Astrocyte (in vitro differentiated cells and primary cell): ENCODE results near the gene BTRC. TPM values are rescaled to one million over a fixed set of nuclear protein-coding genes. Genes with fewer than 3 reads are reported as not detected.

Source experiments
- DNase-seq: peaks from one replicate; pipeline ENCODE4 v3.0.0-alpha.2; 2010; ENCODE audit warnings: low read depth
- FAIRE-seq: peaks from 2 replicates; lab custom pipeline; 2011; peaks lifted over from hg19 to GRCh38; lab: Jason Lieb, UNC
- H2AFZ ChIP-seq: 2 replicates; pipeline ENCODE4 v1.6.0; 2012; ENCODE audit warnings: low read depth, low read length, inconsistent platforms
- H3K27ac ChIP-seq: 2 replicates; pipeline ENCODE4 v1.5.1; 2011; ENCODE audit warnings: low read depth, low read length, inconsistent platforms
- H3K27me3 ChIP-seq: 2 replicates; pipeline ENCODE4 v1.6.0; 2011; ENCODE audit warnings: low read length, inconsistent platforms; ENCODE audit not compliant: insufficient read depth
- H3K36me3 ChIP-seq: 2 replicates; pipeline ENCODE4 v1.5.1; 2011; ENCODE audit warnings: low read length, inconsistent platforms; ENCODE audit not compliant: insufficient read depth
- H3K4me1 ChIP-seq: 2 replicates; pipeline ENCODE4 v1.5.1; 2011; ENCODE audit warnings: low read length, inconsistent platforms; ENCODE audit not compliant: insufficient read depth
- H3K4me2 ChIP-seq: 2 replicates; pipeline ENCODE4 v1.6.0; 2012; ENCODE audit warnings: low read length, inconsistent platforms
- H3K4me3 ChIP-seq: 2 replicates; pipeline ENCODE4 v1.5.1; 2011; ENCODE audit warnings: low read depth, mild to moderate bottlenecking, low read length, inconsistent platforms; ENCODE audit not compliant: insufficient read depth
- H3K79me2 ChIP-seq: 2 replicates; pipeline ENCODE4 v1.6.0; 2012; ENCODE audit warnings: mild to moderate bottlenecking, low read length, inconsistent platforms; ENCODE audit not compliant: insufficient read depth
- H3K9ac ChIP-seq: 2 replicates; pipeline ENCODE4 v1.6.0; 2012; ENCODE audit warnings: mild to moderate bottlenecking, low read length, inconsistent platforms
- H3K9me3 ChIP-seq: 2 replicates; pipeline ENCODE4 v1.5.1; 2012; ENCODE audit warnings: low read depth, mild to moderate bottlenecking, low read length, inconsistent platforms; ENCODE audit not compliant: insufficient read depth
- H4K20me1 ChIP-seq: 2 replicates; pipeline ENCODE4 v1.6.0; 2012; ENCODE audit warnings: low read length, inconsistent platforms; ENCODE audit not compliant: insufficient read depth
- H3K27ac Mint-ChIP-seq: one replicate; pipeline ENCODE4 v1.8.0; 2021; ENCODE audit warnings: mild to moderate bottlenecking, mixed read lengths; ENCODE audit not compliant: unreplicated experiment
- H3K27me3 Mint-ChIP-seq: one replicate; pipeline ENCODE4 v1.8.0; 2021; ENCODE audit warnings: low read depth, mixed read lengths; ENCODE audit not compliant: unreplicated experiment
- H3K36me3 Mint-ChIP-seq: one replicate; pipeline ENCODE4 v1.8.0; 2021; ENCODE audit warnings: low read depth, mixed read lengths; ENCODE audit not compliant: unreplicated experiment
- H3K4me1 Mint-ChIP-seq: one replicate; pipeline ENCODE4 v1.8.0; 2021; ENCODE audit warnings: low read depth, mixed read lengths; ENCODE audit not compliant: unreplicated experiment
- H3K4me3 Mint-ChIP-seq: one replicate; pipeline ENCODE4 v1.8.0; 2021; ENCODE audit warnings: mild to moderate bottlenecking, moderate library complexity, mixed read lengths; ENCODE audit not compliant: unreplicated experiment
- H3K9me3 Mint-ChIP-seq: one replicate; pipeline ENCODE4 v1.8.0; 2021; ENCODE audit warnings: mild to moderate bottlenecking, mixed read lengths; ENCODE audit not compliant: unreplicated experiment
- EZH2 ChIP-seq: IDR thresholded peaks from 2 replicates; pipeline ENCODE4 v1.6.1; 2012; ENCODE audit warnings: mild to moderate bottlenecking, low read length, inconsistent platforms; ENCODE audit not compliant: insufficient read depth
- total RNA-seq: library from RNA; stranded (reverse); gene quantifications from 2 replicates; pipeline ENCODE4 v1.2.1, GENCODE V29; 2021
- TF ChIP-seq, protein P1 (sequence below): IDR thresholded peaks from 2 replicates; pipeline ENCODE4 v1.5.1; 2011; ENCODE audit warnings: low read depth, mild to moderate bottlenecking, inconsistent platforms, low read length, moderate library complexity; ENCODE audit not compliant: insufficient read depth

Gene BTRC
- total RNA-seq, 1 donor from 2014 or later = 33.3 TPM

DNA sequence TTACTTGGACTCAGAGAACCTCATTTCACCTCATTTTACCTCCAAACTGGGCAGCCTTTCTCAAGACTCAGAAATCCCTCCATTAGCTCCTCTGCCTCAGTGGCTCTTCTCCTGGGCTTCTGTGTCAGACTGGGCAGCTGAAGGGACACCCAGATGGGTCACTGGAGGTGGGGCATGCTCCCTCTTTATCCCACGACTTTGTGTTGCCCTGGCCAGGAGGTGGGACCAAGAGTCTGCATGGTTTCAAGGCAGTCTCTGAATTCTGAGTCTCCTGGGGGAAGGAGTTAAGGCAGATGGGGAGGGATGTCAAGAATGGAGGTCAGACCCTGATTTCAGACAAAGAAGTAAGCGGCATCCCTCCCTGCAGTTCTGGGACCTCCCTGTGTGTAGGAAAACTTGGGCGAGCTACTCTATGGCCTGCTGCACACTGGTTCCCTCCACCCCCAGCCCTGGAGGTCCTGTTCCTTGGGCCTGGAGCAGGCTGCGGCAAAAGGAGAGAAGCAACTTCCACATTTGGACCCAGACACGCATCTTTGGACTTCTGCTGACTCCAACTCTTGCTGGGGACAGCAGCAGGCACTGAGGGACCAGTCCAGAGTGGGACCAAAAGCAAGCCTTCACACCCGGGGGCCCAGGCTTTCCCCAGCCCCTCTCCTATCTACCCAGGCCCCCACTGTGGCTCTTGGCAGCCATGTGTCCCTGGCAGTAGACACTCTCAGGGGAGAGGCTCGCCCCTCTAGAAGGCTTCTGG, 223.3 kb downstream of the BTRC start:
- Histone ChIP-seq H4K20me1 (no peaks in the 10 kb centered on the region), H3K79me2 (no peaks in the 10 kb centered on the region), H3K27me3 (no peaks in the 10 kb centered on the region), H3K36me3 (no peaks in the 10 kb centered on the region), H3K9me3 (peaks cover 8% of the 10 kb centered on the region), H3K4me3 (no peak overlapping the region), H3K4me1 (no peaks in the 10 kb centered on the region), H3K4me2 (no peak overlapping the region), H2AFZ (no peak overlapping the region), H3K27ac (no peak overlapping the region), H3K9ac (no peak overlapping the region)
- Mint-ChIP-seq H3K36me3 (peaks cover 16% of the 10 kb centered on the region), H3K4me1 (no peaks in the 10 kb centered on the region), H3K27me3 (peaks cover 4% of the 10 kb centered on the region), H3K27ac (no peak overlapping the region), H3K9me3 (peaks cover 8% of the 10 kb centered on the region), H3K4me3 (no peak overlapping the region)
- FAIRE-seq (no peak), DNase-seq (no peak)
- TF ChIP-seq EZH2 = no peak
- TF ChIP-seq, protein P1, sequence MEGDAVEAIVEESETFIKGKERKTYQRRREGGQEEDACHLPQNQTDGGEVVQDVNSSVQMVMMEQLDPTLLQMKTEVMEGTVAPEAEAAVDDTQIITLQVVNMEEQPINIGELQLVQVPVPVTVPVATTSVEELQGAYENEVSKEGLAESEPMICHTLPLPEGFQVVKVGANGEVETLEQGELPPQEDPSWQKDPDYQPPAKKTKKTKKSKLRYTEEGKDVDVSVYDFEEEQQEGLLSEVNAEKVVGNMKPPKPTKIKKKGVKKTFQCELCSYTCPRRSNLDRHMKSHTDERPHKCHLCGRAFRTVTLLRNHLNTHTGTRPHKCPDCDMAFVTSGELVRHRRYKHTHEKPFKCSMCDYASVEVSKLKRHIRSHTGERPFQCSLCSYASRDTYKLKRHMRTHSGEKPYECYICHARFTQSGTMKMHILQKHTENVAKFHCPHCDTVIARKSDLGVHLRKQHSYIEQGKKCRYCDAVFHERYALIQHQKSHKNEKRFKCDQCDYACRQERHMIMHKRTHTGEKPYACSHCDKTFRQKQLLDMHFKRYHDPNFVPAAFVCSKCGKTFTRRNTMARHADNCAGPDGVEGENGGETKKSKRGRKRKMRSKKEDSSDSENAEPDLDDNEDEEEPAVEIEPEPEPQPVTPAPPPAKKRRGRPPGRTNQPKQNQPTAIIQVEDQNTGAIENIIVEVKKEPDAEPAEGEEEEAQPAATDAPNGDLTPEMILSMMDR = no peak

DNA sequence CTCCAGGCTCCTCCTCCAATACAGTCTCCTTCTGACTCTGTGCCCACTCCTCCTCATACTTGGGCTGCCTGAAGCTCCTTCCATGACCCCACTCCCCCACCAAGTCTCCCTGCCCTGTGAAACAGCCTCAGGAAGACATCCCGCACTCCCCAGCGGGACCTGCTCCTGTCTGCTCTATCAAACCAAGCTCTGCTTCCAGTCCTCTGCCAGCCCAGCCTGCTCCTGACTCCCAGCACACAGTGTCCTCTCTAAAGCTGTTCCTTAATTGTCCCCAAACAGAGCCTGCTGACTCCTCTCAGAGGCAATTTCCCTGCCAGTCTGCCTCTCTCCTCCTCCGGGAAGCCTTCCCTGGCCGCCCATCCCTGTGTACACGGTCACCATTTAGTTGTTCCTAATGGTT, 224.2 kb downstream of the BTRC start:
- H3K36me3 Mint-ChIP-seq = peaks cover 18% of the 10 kb centered on the region
- no peaks in the 10 kb centered on the region for H3K27me3 Mint-ChIP-seq
- Histone ChIP-seq H3K27me3 (no peaks in the 10 kb centered on the region), H3K4me2 (no peak overlapping the region), H4K20me1 (no peaks in the 10 kb centered on the region), H3K9ac (no peak overlapping the region), H2AFZ (no peak overlapping the region), H3K4me3 (no peak overlapping the region), H3K36me3 (no peaks in the 10 kb centered on the region), H3K9me3 (no peaks in the 10 kb centered on the region), H3K4me1 (no peaks in the 10 kb centered on the region), H3K79me2 (no peaks in the 10 kb centered on the region), H3K27ac (no peak overlapping the region)
- H3K27ac Mint-ChIP-seq = no peak overlapping the region
- FAIRE-seq = no peak
- no peak for DNase-seq
- no peaks in the 10 kb centered on the region for H3K4me1 Mint-ChIP-seq
- H3K9me3 Mint-ChIP-seq = peaks cover 4% of the 10 kb centered on the region
- H3K4me3 Mint-ChIP-seq = no peak overlapping the region
- TF ChIP-seq EZH2 = no peak
- TF ChIP-seq, protein P1 = no peak
